CD14-positive monocyte (primary cell): ENCODE results near the gene ENO2. TPM values are rescaled to one million over a fixed set of nuclear protein-coding genes. Genes with fewer than 3 reads are reported as not detected.

Experiments
- DNase-seq, 3 donors: peaks; one replicate each; pipeline ENCODE4 v3.0.0-alpha.2; 2011 to 2022
- H2AFZ ChIP-seq: 2 replicates; pipeline ENCODE4 v1.6.0; 2012; ENCODE audit warnings: mild to moderate bottlenecking, low read depth, low read length, inconsistent platforms; ENCODE audit not compliant: insufficient read depth, poor library complexity, severe bottlenecking
- H3K27ac ChIP-seq, 2 donors: 1 replicate in 1 of 2; 2 replicates in 1 of 2; pipeline ENCODE4 v1.5.1; 2012 to 2013; ENCODE audit warnings: low read length in 2 of 2, control low read depth in 1 of 2, inconsistent platforms in 1 of 2, low read depth in 1 of 2, mild to moderate bottlenecking in 1 of 2
- H3K27me3 ChIP-seq, 2 donors: one replicate each; pipeline versions ENCODE4 v1.6.0 to v1.6.1; 2011 to 2013; ENCODE audit warnings: low read length in 2 of 2; ENCODE audit not compliant: control insufficient read depth in 2 of 2, insufficient read depth in 2 of 2
- H3K36me3 ChIP-seq, 2 donors: replicated peaks in 1 of 2; 1 replicate in 1 of 2; 2 replicates in 1 of 2; pipeline versions ENCODE4 v1.5.1 to v1.6.1; 2012 to 2013; ENCODE audit warnings: low read length in 2 of 2, control low read depth in 1 of 2, inconsistent platforms in 1 of 2, mild to moderate bottlenecking in 1 of 2; ENCODE audit not compliant: insufficient read depth in 2 of 2, control insufficient read depth in 1 of 2
- H3K4me1 ChIP-seq, 2 donors: 1 replicate in 1 of 2; 2 replicates in 1 of 2; pipeline versions ENCODE4 v1.5.1 to v1.6.1; 2012 to 2013; ENCODE audit warnings: low read length in 2 of 2, control low read depth in 1 of 2, inconsistent platforms in 1 of 2, mild to moderate bottlenecking in 1 of 2, moderate library complexity in 1 of 2; ENCODE audit not compliant: insufficient read depth in 2 of 2, control insufficient read depth in 1 of 2
- H3K4me2 ChIP-seq: replicated peaks from 2 replicates; pipeline ENCODE3; 2012; ENCODE audit warnings: low read length, moderate library complexity, mild to moderate bottlenecking; ENCODE audit not compliant: poor library complexity, severe bottlenecking; ENCODE audit errors: extremely low read depth
- H3K4me3 ChIP-seq, 3 experiments: fragments of 200-600 bp in 1 of 3; sonication (generic) in 1 of 3; replicated peaks in 1 of 3; 1 replicate in 2 of 3; 2 replicates in 1 of 3; pipeline ENCODE4 v1.5.1; 2011 to 2013; ENCODE audit warnings: low read length in 3 of 3, mild to moderate bottlenecking in 3 of 3, control low read depth in 2 of 3, low read depth in 2 of 3, inconsistent platforms in 1 of 3, moderate library complexity in 1 of 3
- H3K79me2 ChIP-seq: 2 replicates; pipeline ENCODE4 v1.6.0; 2012; ENCODE audit warnings: mild to moderate bottlenecking, control low read depth, inconsistent platforms, low read length, moderate library complexity; ENCODE audit not compliant: insufficient read depth
- H3K9ac ChIP-seq: 2 replicates; pipeline ENCODE4 v1.6.0; 2017; ENCODE audit warnings: low read length, mild to moderate bottlenecking; ENCODE audit not compliant: insufficient read depth, poor library complexity, severe bottlenecking
- H3K9me3 ChIP-seq, 2 donors: replicated peaks in 1 of 2; 1 replicate in 1 of 2; 2 replicates in 1 of 2; pipeline versions ENCODE4 v1.5.1 to v1.6.1; 2012 to 2013; ENCODE audit warnings: low read length in 2 of 2, control low read depth in 1 of 2; ENCODE audit not compliant: control insufficient read depth in 1 of 2, insufficient read depth in 1 of 2
- H4K20me1 ChIP-seq: 2 replicates; pipeline ENCODE4 v1.6.0; 2012; ENCODE audit warnings: mild to moderate bottlenecking, low read length, control low read depth, moderate library complexity; ENCODE audit not compliant: insufficient read depth
- H3K27ac Mint-ChIP-seq, 7 donors: one replicate each; pipeline ENCODE4 v1.8.0; 2020; ENCODE audit warnings: mild to moderate bottlenecking in 7 of 7, mixed read lengths in 7 of 7, moderate library complexity in 6 of 7, inconsistent platforms in 2 of 7
- H3K27me3 Mint-ChIP-seq, 3 donors: one replicate each; pipeline ENCODE4 v1.8.0; 2021 to 2022; ENCODE audit warnings: low read depth in 3 of 3, mild to moderate bottlenecking in 3 of 3, mixed read lengths in 3 of 3, moderate library complexity in 3 of 3, inconsistent platforms in 1 of 3
- H3K36me3 Mint-ChIP-seq, 2 donors: one replicate each; pipeline ENCODE4 v1.8.0; 2020; ENCODE audit warnings: mixed read lengths in 2 of 2, inconsistent platforms in 1 of 2, mild to moderate bottlenecking in 1 of 2
- H3K4me1 Mint-ChIP-seq: one replicate; pipeline ENCODE4 v1.8.0; 2020; ENCODE audit warnings: mild to moderate bottlenecking, mixed read lengths
- H3K4me3 Mint-ChIP-seq, 2 donors: one replicate each; pipeline ENCODE4 v1.8.0; 2020; ENCODE audit warnings: mild to moderate bottlenecking in 2 of 2, mixed read lengths in 2 of 2, moderate library complexity in 1 of 2
- H3K9me3 Mint-ChIP-seq, 7 donors: one replicate each; pipeline ENCODE4 v1.8.0; 2020 to 2022; ENCODE audit warnings: mixed read lengths in 7 of 7, mild to moderate bottlenecking in 6 of 7, moderate library complexity in 6 of 7, inconsistent platforms in 2 of 7
- CTCF ChIP-seq: fragments of 200-600 bp; IDR thresholded peaks from one replicate; pipeline ENCODE4 v1.8.0; 2022; ENCODE audit warnings: antibody characterized with exemption, mild to moderate bottlenecking
- WGBS: methylation state at CpG from one replicate; pipeline ENCODE4 v1.1.5; 2013; ENCODE audit warnings: missing lambda C conversion rate; ENCODE audit not compliant: insufficient coverage; 5-methylcytosine and 5-hydroxymethylcytosine counted together
- intact Hi-C, 2 donors: fragments of 100-400 bp; cut with micrococcal nuclease; formaldehyde crosslinking; loops; one replicate each; pipeline versions ENCODE4 v1.15.0 to v1.15.1; 2023
- polyA plus RNA-seq, 3 donors: library from polyadenylated mRNA; depleted of rRNA in 1 of 3; unstranded in 2 of 3; stranded (reverse) in 1 of 3; fragments of 300-500 nt in 2 of 3; fragments of >200 nt in 1 of 3; fragmentation: Illumina TruSeq in 2 of 3; gene quantifications; 1 replicate in 2 of 3; 2 replicates in 1 of 3; pipeline ENCODE4 v1.2.3, GENCODE V29; 2012 to 2021

The ENO2 gene
- polyA plus RNA-seq, 3 donors, result 0.09 to 0.43 (median 0.19) TPM

GRCh38 chr12:6917491-6918231 is 3.3 kb downstream of the ENO2 start:
- Mint-ChIP-seq H3K27me3 (peaks cover 62 to 66% (median 63%) of the 10 kb centered on the region in 3 donors), H3K36me3 (peaks cover 0 to 13% of the 10 kb centered on the region in 2 donors), H3K9me3 (peaks cover 0 to 9% (median 5%) of the 10 kb centered on the region in 7 donors), H3K4me1 (peaks cover 29% of the 10 kb centered on the region), H3K4me3 (peak overlapping the region in 1 of 2 donors; percentile 30), H3K27ac (no peak overlapping the region)
- DNase-seq, result no peak
- Histone ChIP-seq H2AFZ (no peak overlapping the region), H3K9ac (no peak overlapping the region), H3K4me1 (peaks cover 22 to 29% of the 10 kb centered on the region in 2 donors), H3K27me3 (peaks cover 19 to 53% of the 10 kb centered on the region in 2 donors), H3K27ac (no peak overlapping the region), H3K79me2 (no peaks in the 10 kb centered on the region), H4K20me1 (no peaks in the 10 kb centered on the region), H3K4me3 (no peak overlapping the region), H3K4me2 (no peak overlapping the region), H3K9me3 (peaks cover 0 to 10% of the 10 kb centered on the region in 2 donors), H3K36me3 (no peaks in the 10 kb centered on the region)
- 89% methylated on average over 13 of the region's 14 CpGs for WGBS
- intact Hi-C loops, result no loop called here
- TF ChIP-seq CTCF, result no peak

- Mint-ChIP-seq H3K27me3 (peaks cover 44 to 53% (median 52%) of the 10 kb centered on the region in 3 donors), H3K9me3 (peaks cover 0 to 8% (median 2%) of the 10 kb centered on the region in 7 donors), H3K36me3 (peaks cover 0 to 6% of the 10 kb centered on the region in 2 donors), H3K4me3 (no peak overlapping the region), H3K4me1 (peaks cover 34% of the 10 kb centered on the region), H3K27ac (peak overlapping the region in 1 of 7 donors; percentile 35)
- no peak for TF ChIP-seq CTCF
- intact Hi-C loops, result no loop called here
- DNase-seq, result no peak
- Histone ChIP-seq H3K4me2 (no peak overlapping the region), H3K4me3 (no peak overlapping the region), H3K9ac (no peak overlapping the region), H3K9me3 (peaks cover 0 to 10% of the 10 kb centered on the region in 2 donors), H3K4me1 (peaks cover 35 to 40% of the 10 kb centered on the region in 2 donors), H3K36me3 (no peaks in the 10 kb centered on the region), H3K27me3 (peaks cover 6 to 35% of the 10 kb centered on the region in 2 donors), H3K79me2 (no peaks in the 10 kb centered on the region), H4K20me1 (no peaks in the 10 kb centered on the region), H2AFZ (no peak overlapping the region), H3K27ac (no peak overlapping the region)
- WGBS, result 71% methylated on average over 7 of the region's 7 CpGs
Observed at GRCh38 chr12:6919588-6919987, 5.2 kb downstream of the ENO2 start.
